Right lung (tissue), 5 donors: Measurements from ENCODE around the gene NR5A2. TPM values are rescaled to one million over a fixed set of nuclear protein-coding genes. Genes with fewer than 3 reads are reported as not detected.
"Not testable (repeated sequence)": the region's sequence is repeated elsewhere in the genome, so short reads cannot be mapped to it uniquely, and the experiment has no call there.

ENCODE experiments used
- DNase-seq, 2 donors: peaks; one replicate each; pipeline ENCODE4 v3.0.0-alpha.2; 2013
- polyA plus RNA-seq, 5 donors: library from polyadenylated mRNA; unstranded; fragments of 120-200 nt; gene quantifications; one replicate each; pipeline versions ENCODE4 v1.2.1 to v1.2.3, GENCODE V29; 2013; ENCODE audit warnings: inconsistent platforms in 1 of 5, low replicate concordance in 1 of 5; ENCODE audit not compliant: insufficient read length in 5 of 5, insufficient read depth in 1 of 5

Gene NR5A2
- polyA plus RNA-seq, 5 donors: 5.2 to 9.3 (median 8.9) TPM

DNA sequence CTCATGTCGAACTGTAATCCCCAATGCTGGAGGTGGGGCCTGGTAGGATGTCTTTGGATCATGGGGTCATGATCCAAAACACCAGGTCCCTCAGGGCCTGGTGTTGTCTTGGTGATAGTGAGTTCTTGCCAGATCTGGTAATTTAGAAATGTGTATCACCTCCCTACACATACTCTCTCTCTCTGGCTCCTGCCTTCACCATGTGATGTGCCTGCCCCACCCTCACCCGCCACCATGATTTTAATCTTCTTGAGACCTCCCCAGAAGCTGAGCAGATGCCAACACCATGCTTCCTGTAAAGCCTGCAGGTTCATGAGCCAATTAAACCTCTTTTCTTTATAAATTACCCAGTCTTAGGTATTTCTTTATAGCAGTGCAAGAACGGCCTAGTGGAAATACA lies 136.4 kb downstream of the NR5A2 start:
- DNase-seq: no peak

DNA sequence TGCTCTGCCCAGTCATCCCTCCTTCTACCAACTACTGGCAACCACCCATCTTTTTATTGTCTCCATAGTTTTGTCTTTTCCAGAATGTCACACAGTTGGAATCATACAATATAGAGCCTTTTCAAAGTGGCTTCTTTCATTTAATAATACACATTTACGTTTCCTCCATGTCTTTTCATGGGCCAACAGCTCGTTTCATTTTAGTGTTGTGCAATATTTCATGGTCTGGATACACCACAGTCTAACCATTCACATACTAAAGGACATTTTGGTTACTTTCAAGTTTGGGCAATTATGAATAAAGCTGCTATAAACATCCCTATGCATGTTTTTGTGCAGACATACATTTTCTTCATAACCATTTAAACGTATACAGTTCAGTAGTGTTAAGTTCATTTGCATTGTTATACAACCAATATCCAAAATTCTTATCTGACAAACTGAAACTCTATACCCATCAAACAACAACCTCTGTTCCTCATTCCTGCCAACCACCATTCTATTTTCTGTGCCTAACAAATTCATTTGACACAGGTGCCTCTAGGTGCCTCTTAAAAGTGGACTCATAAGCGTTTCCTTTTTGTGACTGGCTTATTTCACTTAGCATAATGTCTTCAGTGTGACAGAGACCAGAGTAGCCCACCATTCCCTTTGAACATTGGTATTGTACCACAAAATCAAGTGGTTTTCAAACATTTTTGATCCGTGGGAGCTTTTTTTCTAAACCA lies 138.1 kb downstream of the NR5A2 start:
- DNase-seq: no peak

DNA sequence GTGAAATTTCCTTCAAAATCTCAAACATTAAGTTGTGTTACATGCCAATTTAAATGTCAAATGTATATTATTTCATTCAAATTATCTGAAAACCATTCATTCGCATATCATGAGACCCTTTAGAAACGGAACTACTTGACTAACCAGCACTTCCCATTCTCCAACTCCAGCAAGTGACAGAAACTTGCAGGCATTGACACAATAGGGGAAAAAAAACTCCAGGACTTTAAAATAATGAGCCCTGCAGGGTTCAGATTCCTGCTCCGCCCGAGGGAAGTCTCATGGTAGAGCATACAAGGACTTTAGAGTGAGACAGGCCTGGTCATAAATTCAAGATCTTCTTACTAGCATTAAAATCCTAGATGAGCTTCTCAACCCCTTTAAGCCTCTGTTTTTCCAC lies 138.9 kb downstream of the NR5A2 start:
- no peak for DNase-seq

DNA sequence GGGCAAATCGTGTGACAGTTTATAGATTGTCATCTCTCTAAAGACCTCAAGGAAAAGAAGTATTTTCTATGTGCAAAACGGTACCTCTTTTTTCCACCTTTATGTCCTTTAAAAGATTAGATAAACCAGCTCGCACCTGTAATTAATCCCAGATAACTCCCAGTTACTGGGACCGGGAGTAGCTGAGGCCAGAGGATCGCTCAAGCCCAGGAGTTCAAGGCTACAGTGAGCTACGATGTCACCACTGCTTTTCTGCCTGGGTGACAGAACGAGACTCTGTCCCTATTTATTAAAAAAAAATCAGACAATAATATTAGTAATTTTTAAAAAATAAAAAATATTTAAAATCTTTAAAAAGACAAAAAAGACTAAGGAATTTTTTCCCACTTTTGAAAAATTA lies 141.4 kb downstream of the NR5A2 start:
- no peak for DNase-seq

DNA sequence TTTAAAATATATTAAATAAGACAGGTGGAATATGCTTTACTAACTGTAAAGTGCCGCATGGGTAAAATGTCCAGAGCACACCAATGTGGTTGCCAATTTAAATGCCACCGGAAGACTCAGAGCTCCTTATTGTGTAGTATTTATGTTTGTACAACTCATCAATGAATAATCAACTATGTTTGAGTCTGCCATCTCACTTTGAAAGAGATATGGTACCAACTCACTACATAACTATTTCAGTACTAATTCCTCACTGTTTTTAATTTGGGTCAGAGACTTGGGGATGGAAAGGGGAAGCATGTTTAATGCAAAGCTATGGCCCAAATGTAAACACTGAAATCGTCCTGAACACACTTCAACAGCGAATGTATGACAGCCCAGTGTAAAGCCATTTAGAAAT lies 144.8 kb downstream of the NR5A2 start:
- DNase-seq: no peak

DNA sequence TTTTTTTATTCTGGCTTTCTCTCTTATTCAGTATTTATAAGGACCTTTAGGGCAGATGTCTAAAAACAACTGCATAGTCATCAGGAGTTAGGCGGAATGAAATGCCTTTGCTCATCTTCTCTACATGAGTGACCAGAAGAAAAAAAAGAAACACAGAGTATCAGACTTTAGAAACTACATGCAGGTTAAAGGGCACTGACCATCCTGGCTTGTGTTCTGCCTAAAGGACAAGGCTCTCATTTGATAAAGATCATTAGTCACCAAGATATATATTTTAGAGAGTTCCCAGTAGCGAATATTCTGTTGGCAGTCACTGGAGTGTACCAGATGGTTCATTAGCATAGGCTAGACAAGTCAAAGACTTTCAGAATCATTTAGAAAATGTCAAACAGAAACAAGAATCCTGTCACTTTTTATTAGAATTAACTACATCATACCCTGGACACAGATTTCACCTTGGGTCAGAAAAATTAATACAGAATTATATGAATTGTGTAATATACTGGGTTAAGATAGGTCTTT lies 145.6 kb downstream of the NR5A2 start:
- DNase-seq: no peak

DNA sequence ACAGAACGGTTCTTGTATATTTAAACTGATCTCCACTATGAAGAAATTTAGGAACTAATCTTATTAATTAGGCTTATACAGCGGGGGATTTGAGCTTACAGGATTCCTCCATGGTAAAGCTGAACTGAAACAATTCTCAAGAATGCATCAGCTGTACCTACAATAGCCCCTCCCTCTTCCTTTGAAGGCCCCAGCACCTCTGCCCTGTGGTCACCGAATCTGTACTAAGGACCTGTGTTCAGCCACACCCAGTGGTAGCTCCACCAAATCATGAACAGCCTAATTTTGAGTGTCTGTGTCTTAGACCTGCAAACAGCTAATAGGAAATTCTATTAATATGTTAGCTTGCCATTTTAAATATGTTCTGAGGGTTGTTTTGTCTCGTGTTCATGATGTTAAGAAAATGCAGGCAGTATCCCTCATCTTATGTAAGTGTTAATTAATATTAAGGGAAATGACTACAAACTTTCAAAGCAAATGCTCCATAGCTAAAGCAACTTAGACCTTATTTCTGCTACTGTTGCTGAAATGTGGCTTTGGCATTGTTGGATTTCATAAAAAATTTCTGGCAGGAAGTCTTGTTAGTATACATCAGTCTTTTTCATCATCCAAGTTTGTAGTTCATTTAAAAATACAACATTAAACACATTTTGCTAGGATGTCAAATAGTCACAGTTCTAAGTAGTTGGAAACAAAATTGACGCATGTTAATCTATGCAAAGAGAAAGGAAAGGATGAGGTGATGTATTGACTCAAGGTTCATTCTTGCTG lies 147.2 kb downstream of the NR5A2 start:
- DNase-seq: no peak

DNA sequence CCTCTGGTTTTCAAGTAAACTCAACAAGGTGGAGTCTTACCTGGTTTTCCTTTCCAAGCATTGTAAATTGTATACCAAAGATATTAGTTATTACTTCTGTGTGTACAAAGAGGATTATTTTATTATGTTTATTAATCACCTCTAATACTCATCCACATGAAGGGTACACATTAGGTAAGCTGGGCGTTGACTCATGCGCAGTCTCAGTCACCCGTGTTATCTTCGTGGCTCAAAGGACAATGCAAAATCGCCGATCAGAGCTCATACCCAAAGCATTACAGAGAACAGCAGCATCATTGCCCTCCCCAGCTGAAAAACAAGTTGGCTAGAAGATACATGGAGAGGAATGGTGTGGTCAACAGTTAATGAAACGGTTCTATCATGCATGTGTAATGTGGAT lies 148.7 kb downstream of the NR5A2 start:
- no peak for DNase-seq

DNA sequence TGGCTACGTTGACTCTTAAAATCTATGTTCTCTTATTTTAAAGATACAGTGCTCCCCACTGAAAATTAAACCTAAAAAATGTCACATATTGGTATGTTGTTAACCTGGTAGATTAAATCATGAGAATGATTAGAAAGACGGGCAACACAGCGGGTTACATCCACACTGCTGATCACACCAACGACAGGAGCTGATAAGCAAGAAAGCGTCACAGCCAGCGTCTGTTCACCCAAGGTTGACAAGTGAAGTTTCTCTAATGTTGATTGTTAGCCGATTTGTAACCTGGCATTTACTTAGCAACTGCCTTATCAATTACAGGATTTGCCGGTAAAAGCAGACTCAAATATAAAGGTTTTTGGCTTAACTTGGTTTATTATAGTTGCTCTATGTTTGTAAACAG lies 149.3 kb downstream of the NR5A2 start:
- DNase-seq: no peak

DNA sequence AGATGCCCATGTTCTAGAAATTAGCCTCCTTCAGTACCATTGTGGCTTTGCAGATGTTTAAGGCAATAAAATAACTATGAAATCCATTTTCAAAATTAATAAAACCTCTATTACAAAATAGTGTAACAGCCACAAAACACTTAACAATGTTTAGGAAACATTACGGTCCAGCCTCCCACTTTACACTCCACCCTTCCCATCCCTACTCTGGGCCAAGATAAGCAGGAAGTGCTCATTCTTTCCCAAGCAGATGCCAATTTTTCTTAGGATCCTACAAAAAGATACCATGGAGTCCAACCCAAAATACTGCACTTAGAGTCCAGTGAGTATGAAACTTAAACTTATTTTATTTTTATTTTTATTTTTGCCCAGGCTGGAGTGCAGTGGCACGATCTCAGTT lies 150.8 kb downstream of the NR5A2 start:
- DNase-seq: no peak

DNA sequence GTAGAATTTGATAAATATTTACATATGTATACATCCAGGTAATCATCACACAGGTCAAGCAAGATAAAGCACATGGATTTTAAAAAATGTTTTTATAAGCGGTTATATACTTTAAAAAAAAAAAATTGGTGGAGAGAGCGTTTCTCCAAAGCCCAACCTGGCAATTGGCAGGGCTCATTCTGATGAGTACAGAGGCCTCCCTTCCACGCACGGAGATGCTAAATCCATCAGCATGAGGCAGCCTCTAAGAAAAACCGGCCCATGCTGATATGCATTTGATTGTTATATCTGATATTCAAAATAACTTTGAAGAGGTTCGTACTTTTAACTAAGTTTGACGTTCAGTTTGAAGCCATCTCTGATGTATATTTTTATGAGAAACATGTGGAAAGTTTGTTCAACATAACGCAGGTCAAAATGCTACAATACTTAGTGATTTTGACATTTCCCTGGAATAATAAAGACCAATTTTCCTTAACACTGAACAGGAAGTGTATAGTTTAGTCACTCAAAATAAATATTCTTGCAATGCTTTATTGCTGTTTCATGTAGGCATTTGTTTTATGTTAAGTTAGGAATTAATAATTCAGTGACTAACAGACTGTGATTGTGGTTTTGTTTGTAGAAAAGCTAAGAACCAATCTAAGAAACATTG lies 151.7 kb downstream of the NR5A2 start:
- no peak for DNase-seq

DNA sequence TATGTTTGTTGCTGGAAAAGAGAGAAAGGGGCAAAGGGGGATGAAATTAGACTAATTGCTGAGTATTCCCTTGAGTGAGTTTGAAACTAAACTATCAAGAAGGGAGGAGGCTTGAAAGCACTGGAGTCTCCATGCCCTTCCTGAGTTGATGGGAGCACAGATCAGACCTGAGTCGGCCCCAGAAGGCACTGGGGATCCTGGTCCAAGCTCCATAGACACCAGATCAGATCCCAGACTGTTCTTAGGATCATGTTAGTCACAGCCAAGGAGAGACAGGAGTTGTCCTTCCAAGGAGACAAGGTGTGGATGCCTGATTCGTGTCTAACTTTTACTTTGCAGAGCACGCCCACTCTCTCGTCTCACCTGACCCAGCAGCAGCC lies 152.3 kb downstream of the NR5A2 start:
- DNase-seq: no peak

DNA sequence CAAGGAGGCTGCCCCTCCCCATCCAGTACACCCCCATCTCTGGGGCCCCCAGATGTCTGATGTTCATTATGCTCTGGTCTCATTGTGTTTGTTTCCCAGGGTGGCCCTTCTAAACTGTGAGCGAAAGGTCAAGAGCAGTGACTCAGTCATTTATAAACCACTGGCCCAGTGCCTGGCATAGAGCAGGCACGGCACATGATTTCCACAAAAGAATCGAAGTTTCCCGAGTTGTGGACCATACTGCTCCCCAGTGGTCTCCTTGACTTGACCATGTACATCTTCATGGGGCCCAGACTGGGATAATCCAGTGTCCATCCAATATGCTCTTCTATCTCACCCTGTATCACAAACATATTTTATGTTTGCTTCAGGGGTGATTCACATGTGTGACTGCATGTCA lies 153.3 kb downstream of the NR5A2 start:
- no peak for DNase-seq

DNA sequence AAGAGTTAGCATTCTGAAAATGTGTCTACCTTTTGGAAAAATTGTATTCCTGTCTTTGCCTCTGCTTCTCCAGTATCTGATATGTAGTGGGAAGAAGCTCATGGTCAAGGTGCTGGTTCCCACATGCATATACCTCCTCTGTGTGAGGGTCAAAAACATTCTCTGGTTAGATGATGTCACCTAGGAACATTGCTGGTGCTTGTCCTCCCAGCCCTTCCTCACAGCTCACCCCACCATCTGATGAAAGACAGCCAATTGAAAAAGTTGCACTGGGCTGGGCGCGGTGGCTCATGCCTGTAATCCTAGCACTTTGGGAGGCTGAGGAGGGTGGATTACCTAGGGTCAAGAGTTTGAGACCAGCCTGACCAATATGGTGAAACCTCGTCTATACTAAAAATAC lies 154.4 kb downstream of the NR5A2 start:
- DNase-seq: no peak

DNA sequence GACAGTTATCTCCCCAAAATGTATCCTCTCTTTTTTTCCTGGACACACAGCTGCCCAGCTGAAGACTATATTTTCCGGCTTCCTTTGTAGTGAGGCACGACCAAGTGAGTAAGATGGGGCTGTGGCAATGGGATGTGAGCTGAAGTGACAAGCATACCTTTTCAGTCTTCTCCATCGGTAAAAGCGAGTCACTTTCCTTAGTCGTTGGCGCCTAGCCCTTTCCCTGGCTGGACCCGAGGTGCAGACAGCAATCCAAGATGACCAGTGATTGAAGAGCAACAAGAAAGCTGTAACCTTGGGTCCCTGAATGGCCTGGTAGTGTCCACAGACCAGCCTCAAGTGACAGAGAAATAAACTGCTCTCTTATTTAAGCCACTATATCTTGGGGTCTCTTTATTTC lies 155.2 kb downstream of the NR5A2 start:
- DNase-seq: no peak

DNA sequence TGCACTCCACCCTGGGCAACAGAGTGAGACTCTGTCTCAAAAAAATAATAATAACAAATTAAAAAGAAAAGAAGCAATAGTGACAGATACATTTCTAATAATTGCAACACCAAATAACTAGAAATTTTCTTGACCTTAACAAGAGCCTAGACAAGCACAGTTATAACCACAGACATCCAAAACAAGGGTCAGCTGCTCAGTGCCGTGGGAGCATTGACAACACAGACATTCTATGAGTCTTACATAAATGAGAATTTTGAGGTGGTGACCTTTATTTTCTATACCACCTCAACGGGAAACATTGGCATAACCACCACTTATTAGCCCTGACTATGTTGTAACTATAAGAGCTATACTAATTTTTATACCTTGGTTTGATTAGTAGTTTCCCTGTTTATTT lies 156.1 kb downstream of the NR5A2 start:
- no peak for DNase-seq

DNA sequence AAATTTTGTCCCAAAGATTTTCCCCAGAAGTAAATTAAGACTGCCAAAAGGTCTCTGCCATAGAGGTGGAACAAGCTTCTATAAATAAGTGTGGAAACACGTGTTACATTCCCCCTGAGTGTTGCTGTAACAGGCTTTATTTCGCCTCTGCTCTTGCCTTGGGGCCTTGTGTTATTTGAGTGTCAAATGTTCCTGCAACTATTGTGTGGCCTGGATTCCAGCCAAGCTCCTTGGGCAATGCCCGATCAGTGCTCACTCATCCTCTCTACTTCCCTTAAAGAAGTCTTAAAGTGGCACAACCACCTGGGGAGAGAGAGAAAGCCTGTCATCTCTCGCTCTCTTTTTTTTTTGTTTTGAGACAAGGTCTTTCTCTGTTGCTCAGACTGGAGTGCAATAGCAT lies 156.7 kb downstream of the NR5A2 start:
- peak; percentile 66 to 69 for DNase-seq

DNA sequence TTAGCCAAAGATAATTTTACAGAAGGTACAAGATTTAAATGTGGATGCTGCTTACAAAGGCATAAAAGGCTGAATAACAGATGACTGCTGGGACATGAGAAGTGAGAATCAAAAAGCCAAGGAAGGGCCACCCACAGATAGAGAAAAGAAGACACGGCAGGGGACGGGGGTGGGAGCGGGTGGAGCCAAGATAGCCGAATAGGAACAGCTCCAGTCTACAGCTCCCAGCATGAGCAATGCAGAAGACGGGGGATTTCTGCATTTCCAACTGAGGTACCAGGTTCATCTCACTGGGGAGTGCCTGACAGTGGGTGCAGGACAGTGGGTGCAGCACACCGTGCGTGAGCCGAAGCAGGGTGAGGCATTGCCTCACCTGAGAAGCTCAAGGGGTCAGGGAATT lies 157.7 kb downstream of the NR5A2 start:
- not testable (repeated sequence) for DNase-seq

DNA sequence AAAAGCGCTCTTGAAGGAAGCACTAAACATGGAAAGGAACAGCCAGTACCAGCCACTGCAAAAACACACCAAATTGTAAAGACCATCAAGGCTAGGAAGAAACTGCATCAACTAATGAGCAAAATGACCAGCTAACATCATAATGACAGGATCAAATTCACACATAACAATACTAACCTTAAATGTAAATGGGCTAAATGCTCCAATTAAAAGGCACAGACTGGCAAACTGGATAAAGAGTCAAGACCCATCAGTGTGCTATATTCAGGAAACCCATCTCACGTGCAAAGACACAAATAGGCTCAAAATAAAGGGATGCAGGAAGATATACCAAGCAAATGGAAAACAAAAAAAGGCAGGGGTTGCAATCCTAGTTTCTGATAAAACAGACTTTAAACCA lies 159.8 kb downstream of the NR5A2 start:
- not testable (repeated sequence) for DNase-seq

DNA sequence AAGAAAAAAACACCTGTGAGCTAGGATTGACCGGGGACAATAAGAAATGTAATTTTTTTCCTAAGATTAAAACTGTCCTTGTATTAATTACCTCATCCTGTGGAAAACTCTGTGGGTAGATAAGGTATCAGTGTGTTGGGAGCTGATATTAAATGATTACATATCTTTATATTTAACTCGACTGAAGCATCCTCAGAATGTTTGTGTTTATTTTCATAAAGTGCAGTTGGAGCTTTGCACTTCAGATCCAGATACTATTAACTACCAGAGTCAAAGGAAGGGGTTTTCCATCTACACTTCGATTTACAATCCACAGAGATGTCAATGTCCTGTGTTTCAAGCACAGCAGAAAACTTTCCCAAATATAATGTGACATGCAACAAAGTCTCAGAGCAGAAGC lies 164.5 kb downstream of the NR5A2 start:
- no peak for DNase-seq

DNA sequence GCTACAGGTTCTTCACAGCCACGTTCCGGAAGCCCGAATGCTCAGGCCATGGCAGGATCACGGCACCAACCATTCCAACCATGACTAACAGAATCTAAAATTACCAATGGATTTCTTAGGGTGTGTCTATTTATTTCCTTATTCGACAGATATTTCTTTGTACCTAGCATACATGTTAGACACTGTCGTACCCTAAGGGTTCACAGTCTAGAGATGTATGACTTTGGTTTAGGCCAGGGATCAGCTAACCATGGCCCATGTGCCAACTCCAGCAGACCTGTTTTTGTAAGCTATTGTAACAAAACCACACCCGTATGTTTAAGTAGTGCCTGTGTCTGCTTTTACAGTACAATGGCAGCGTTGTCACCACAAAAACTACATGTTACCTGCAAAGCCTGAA lies 167.0 kb downstream of the NR5A2 start:
- DNase-seq: no peak

DNA sequence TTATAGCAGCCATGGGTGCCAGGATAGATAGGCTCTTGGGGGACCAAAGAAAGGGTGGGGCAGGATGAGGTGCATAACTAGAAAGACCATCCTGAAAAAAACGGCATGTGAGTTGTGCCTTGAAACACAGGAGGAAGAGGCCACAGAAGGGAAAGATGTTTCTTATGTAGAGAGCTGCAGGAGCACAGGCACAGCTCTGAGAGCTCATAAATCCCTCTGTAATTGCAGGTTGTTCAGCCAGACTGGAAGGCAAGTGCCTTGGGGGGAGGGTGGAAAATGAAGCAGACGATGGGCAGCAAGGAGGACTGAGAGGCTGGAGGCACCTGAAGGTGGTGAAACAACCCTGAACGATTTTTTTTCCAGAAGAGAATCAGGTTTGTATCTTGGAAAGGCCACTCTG lies 170.7 kb downstream of the NR5A2 start:
- DNase-seq: no peak
